BJ (cell line): ENCODE results near the gene MED13L. TPM values are rescaled to one million over a fixed set of nuclear protein-coding genes. Genes with fewer than 3 reads are reported as not detected.

Experiments used
- CTCF ChIA-PET: fragments of 350-600 bp; formaldehyde crosslinking; extraction: SDS; loops from one replicate; lab custom pipeline; 2021; ENCODE audit warnings: antibody characterized with exemption, inconsistent platforms; lab: Yijun Ruan, JAX
- POLR2A ChIA-PET: fragments of 300-600 bp; sonication (Branson Sonifier 250); formaldehyde crosslinking; extraction: SDS; loops from one replicate; lab custom pipeline; 2021; ENCODE audit warnings: antibody characterized with exemption; lab: Charles Lee
- DNase-seq: peaks from one replicate; pipeline ENCODE4 v3.0.0-alpha.2; 2011; ENCODE audit warnings: low read depth
- H3K27me3 ChIP-seq: 2 replicates; pipeline ENCODE4 v1.6.0; 2011; ENCODE audit warnings: low read length; ENCODE audit not compliant: control insufficient read depth, insufficient read depth
- H3K36me3 ChIP-seq: 2 replicates; pipeline ENCODE4 v1.5.1; 2011; ENCODE audit warnings: low read length; ENCODE audit not compliant: control insufficient read depth, insufficient read depth
- H3K4me3 ChIP-seq: 2 replicates; pipeline ENCODE4 v1.5.1; 2011; ENCODE audit warnings: low read depth, mild to moderate bottlenecking, control low read depth, low read length
- polyA plus RNA-seq: library from polyadenylated mRNA; depleted of rRNA; stranded (reverse); fragments of >200 nt; gene quantifications from 2 replicates; pipeline ENCODE4 v1.2.3, GENCODE V29; 2011
- TF ChIP-seq, protein P1 (sequence below): IDR thresholded peaks from 2 replicates; pipeline ENCODE4 v1.5.1; 2011; ENCODE audit warnings: low read depth, mild to moderate bottlenecking, control low read depth, inconsistent platforms, low read length, moderate library complexity; ENCODE audit not compliant: insufficient read depth

MED13L gene
- polyA plus RNA-seq, 1 experiment: 43.7 TPM

DNA sequence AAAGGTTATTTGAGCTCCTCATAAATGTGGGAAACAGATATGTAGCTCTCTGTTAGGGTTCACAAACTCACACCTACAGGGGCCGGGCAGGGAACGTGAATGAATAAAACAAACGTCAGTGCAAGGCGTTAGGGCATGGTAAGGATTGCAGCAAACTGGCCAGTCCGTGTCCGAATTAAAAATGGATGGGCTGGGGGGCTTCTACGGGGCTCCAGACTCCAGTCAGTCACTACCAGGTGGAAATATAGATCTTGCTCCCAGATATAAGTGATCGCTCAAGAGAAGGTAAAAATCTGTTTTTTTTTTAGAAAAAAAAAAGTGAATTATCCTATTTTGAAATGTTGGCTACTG is 333.1 kb downstream of the MED13L start:
- H3K4me3 ChIP-seq: no peak overlapping the region
- TF ChIP-seq, protein P1, sequence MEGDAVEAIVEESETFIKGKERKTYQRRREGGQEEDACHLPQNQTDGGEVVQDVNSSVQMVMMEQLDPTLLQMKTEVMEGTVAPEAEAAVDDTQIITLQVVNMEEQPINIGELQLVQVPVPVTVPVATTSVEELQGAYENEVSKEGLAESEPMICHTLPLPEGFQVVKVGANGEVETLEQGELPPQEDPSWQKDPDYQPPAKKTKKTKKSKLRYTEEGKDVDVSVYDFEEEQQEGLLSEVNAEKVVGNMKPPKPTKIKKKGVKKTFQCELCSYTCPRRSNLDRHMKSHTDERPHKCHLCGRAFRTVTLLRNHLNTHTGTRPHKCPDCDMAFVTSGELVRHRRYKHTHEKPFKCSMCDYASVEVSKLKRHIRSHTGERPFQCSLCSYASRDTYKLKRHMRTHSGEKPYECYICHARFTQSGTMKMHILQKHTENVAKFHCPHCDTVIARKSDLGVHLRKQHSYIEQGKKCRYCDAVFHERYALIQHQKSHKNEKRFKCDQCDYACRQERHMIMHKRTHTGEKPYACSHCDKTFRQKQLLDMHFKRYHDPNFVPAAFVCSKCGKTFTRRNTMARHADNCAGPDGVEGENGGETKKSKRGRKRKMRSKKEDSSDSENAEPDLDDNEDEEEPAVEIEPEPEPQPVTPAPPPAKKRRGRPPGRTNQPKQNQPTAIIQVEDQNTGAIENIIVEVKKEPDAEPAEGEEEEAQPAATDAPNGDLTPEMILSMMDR: no peak
- H3K27me3 ChIP-seq: no peaks in the 10 kb centered on the region
- POLR2A ChIA-PET: no interaction called here
- CTCF ChIA-PET: interaction anchor here (0.7 kb wide), 1 partner anchor 1257 kb away, joined by 3 read pairs; no protein-coding TSS in a partner anchor
- no peaks in the 10 kb centered on the region for H3K36me3 ChIP-seq
- no peak for DNase-seq

DNA sequence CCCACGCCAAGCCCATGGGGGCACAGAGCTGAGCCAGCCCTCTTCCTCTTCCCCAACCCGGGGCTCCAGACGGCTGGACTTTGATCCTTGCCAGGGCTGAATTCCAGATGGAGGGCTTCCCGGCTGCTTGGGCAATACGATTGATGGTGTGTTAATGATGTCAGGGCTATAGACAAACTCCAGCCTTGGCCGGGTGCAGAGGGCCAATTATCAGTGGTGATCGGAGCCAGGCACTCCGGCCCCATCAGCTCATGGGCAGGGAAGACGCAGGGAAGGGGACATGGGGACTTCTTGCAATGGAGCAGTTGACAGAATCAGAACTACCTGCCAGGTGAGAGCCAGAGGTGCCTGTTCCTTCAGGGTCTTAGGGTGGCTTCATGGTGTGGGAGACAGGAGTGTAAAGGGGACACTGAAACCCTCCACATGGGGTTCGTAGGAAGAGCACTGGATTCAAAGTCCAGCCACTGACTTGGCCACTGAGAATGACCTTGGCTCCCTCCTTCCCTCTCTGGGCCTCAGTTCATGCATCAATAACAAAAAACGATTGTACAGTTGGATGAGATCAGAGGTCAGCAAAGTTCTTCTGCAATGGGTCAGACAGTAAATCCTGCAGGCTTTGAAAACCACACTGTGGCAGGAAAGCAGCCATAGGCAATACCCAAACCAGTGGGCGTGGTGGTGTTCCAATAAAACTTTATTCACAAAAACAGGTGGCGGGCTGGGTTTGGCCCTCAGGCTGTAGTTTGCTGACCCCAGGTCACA is 333.7 kb downstream of the MED13L start:
- Histone ChIP-seq H3K4me3 (no peak overlapping the region), H3K36me3 (no peaks in the 10 kb centered on the region), H3K27me3 (no peaks in the 10 kb centered on the region)
- ChIA-PET POLR2A (no interaction called here), CTCF (interaction anchor here (0.7 kb wide), 1 partner anchor 1257 kb away, joined by 3 read pairs; no protein-coding TSS in a partner anchor)
- DNase-seq: no peak
- TF ChIP-seq, protein P1: no peak

DNA sequence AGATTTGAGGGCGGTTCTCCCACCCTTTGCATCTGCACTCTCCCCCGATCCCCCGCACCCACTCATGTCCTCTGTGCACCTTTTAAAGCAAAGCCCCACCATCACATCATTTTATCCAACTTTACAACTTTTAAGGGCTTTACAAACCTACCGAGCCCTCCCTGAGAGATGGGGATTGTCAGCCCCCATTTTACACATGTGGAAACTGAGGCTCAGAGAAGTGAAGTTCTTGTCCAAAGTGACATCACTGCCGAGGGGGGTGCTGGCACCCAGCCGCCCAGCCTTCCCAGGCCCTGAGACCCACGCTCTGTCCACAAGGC is 334.2 kb downstream of the MED13L start:
- no peaks in the 10 kb centered on the region for H3K36me3 ChIP-seq
- CTCF ChIA-PET: no interaction called here
- H3K27me3 ChIP-seq: no peaks in the 10 kb centered on the region
- DNase-seq: no peak
- POLR2A ChIA-PET: interaction anchor here (0.6 to 0.7 kb wide), 2 partner anchors 34 to 179 kb away, joined by 3 to 10 read pairs; no protein-coding TSS in a partner anchor
- TF ChIP-seq, protein P1: no peak
- H3K4me3 ChIP-seq: no peak overlapping the region

DNA sequence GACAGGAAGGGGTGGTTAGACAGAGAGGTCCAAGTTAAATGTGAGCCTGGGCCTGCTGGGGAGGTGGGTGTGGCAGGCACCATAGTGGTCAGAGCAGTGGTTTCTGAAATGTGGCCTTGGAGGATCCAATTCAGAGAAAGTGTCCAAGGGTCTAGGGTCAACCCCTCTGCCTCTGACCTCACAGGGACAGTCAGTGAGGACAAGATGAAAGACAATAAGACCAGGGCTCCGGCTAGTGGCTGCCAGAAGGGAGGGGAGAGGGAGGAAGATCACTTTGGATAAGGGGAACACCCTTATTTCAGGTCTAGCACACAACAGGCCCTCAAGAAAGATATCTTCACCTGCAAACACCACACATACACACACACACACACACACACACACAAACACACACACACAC is 335.1 kb downstream of the MED13L start:
- TF ChIP-seq, protein P1: no peak
- CTCF ChIA-PET: no interaction called here
- Histone ChIP-seq H3K36me3 (no peaks in the 10 kb centered on the region), H3K4me3 (no peak overlapping the region), H3K27me3 (no peaks in the 10 kb centered on the region)
- no peak for DNase-seq
- POLR2A ChIA-PET: no interaction called here

DNA sequence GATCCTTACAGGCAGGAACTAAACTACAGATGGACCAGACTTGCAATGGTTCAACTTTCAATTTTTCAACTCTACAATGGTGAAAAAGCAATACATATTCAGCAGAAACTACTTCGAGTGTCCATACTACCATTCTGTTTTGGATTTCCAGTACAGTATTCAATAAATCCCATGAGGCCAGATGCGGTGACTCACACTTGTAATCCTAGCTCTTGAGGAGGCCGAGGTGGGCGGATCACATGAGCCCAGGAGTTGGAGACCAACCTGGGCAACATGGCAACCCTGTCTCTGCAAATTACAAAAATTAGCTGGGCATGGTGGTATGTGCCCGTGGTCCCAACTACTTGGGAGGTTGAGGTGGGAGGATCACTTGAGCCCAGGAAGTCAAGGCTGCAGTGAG is 336.1 kb downstream of the MED13L start:
- Histone ChIP-seq H3K4me3 (no peak overlapping the region), H3K27me3 (no peaks in the 10 kb centered on the region), H3K36me3 (no peaks in the 10 kb centered on the region)
- no peak for DNase-seq
- TF ChIP-seq, protein P1: no peak
- ChIA-PET POLR2A (no interaction called here), CTCF (interaction anchor here (1.9 to 2.4 kb wide), 2 partner anchors 10 to 23 kb away, joined by 5 to 6 read pairs; no protein-coding TSS in a partner anchor)
